ENCODE results near the gene KLHL26.
A peak's percentile ranks its signal among the peaks of the same experiment; 100 is the strongest.

KLHL26 gene, protein sequence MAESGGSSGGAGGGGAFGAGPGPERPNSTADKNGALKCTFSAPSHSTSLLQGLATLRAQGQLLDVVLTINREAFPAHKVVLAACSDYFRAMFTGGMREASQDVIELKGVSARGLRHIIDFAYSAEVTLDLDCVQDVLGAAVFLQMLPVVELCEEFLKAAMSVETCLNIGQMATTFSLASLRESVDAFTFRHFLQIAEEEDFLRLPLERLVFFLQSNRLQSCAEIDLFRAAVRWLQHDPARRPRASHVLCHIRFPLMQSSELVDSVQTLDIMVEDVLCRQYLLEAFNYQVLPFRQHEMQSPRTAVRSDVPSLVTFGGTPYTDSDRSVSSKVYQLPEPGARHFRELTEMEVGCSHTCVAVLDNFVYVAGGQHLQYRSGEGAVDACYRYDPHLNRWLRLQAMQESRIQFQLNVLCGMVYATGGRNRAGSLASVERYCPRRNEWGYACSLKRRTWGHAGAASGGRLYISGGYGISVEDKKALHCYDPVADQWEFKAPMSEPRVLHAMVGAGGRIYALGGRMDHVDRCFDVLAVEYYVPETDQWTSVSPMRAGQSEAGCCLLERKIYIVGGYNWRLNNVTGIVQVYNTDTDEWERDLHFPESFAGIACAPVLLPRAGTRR

DNA sequence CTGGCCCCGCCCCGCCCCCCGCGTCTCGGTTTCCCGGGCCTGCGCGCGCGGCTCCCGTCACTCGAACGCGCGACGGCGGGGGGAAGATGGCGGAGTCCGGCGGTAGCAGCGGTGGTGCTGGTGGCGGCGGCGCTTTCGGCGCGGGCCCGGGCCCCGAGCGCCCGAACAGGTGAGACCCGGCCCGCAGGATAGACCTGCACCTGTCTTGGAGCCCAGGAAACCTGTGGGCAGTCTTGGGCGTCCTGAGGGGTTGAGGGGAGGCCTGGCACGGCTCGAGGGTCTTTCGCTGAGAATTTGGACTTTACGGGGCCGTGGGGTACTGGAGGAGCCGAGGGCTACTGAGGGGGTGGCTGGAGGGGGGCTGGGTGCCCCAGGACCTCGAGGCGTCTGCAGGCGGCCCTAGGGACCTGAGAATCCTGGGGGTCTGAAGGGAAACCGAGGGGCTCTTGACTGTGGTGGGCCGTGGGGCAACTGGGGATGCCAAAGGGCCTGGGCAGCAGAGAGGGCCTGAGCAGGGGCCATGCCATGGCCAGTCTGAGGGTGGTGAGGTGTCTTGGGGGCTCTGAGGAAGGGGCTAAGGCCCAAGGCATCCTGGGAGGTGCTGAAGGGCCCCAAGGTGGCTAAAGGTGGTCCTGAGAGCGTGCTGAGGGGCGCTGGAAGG is at the start of gene KLHL26:
TSS of gene KLHL26 (plus strand) at position 60 of the 661 bp plus-strand sequence. CDS start at position 87, 27 bp downstream.
- peak within 1 kb of the TSS in 4 of 5 donors; percentile 71 to 95 (median 83) for H3K9ac ChIP-seq (ENCODE audit: low read length in 5 of 5)
- H3K36me3 ChIP-seq (ENCODE audit: control insufficient read depth in 5 of 5, insufficient read depth in 5 of 5, low read length in 5 of 5) = peaks cover 0 to 4% (median 0%) of the 10 kb centered on the region in 5 donors
- no peaks in the 10 kb centered on the region for H3K9me3 ChIP-seq (ENCODE audit: control insufficient read depth in 5 of 5, low read length in 5 of 5)
- peak within 1 kb of the TSS; percentile 66 to 92 (median 79) for H3K4me3 ChIP-seq (ENCODE audit: low read depth in 1 of 5, low read length in 5 of 5)
- no peaks in the 10 kb centered on the region for H3K27me3 ChIP-seq (ENCODE audit: control insufficient read depth in 5 of 5, insufficient read depth in 4 of 5, low read length in 5 of 5)
- H3K27ac ChIP-seq (ENCODE audit: low read depth, low read length) = peak within 1 kb of the TSS; percentile 60
- peaks cover 0 to 24% (median 19%) of the 10 kb centered on the region in 5 donors for H3K4me1 ChIP-seq (ENCODE audit: control insufficient read depth in 5 of 5, insufficient read depth in 5 of 5, low read length in 5 of 5)

DNA sequence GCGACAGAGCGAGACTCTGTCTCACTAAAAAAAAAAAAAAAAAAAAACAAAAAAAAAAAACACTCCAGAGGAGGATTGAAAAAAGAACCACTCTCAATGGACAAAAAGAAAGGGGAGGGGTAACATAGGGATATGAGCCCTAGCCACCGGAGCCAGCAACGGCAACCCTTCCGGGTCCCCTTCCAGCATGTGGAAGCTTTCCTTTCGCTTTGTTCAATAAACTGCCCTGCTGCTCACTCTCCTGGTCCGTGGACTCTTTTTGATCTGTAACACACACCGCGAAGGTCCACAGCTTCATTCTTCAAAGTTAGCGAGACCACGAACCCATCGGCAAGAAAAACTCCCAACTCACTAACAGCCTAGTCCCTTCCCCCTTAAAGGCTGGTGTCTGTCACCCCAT is 49.3 kb upstream of the KLHL26 start:
- no peak overlapping the region for H3K4me3 ChIP-seq (ENCODE audit: low read depth in 1 of 5, low read length in 5 of 5)
- H3K27ac ChIP-seq (ENCODE audit: low read depth, low read length) = no peak overlapping the region
- peak overlapping the region in 2 of 5 donors; percentile 23 to 71 for H3K9ac ChIP-seq (ENCODE audit: low read length in 5 of 5)
- H3K27me3 ChIP-seq (ENCODE audit: control insufficient read depth in 5 of 5, insufficient read depth in 4 of 5, low read length in 5 of 5) = no peaks in the 10 kb centered on the region
- H3K9me3 ChIP-seq (ENCODE audit: control insufficient read depth in 5 of 5, low read length in 5 of 5) = no peaks in the 10 kb centered on the region
- peaks cover 0 to 10% (median 7%) of the 10 kb centered on the region in 5 donors for H3K36me3 ChIP-seq (ENCODE audit: control insufficient read depth in 5 of 5, insufficient read depth in 5 of 5, low read length in 5 of 5)
- H3K4me1 ChIP-seq (ENCODE audit: control insufficient read depth in 5 of 5, insufficient read depth in 5 of 5, low read length in 5 of 5) = peaks cover 0 to 42% (median 34%) of the 10 kb centered on the region in 5 donors

DNA sequence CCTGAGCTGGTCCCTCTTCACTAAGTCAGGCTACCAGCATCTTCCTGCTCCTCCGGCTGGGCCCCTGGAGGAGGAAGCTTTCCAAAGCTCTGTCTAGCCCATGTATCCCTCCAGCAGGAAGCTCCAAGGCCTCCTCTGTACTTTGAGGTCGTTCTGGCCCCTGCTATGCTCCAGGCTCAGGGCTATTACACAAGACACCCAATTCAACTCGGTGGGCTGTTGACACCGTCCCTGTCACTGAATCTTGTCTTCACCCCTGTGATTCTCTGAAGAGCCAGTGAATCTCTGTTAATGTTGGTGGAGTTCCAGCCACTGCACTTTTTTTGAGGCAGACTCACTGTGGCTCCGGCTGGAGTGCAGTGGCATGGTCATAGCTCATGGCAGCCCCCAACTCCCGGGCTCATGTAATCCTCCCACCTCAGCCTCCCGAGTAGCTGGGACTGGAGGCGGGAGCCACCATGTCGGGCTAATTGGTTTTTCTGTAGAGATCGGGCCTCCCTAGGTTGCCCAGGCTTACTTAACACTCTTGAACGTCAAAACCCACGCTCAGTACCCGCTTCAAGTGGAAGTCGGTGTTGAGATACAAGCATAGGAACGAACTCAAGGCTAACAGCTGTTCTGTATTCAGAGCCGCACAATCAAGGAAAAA is 48.7 kb upstream of the KLHL26 start:
- Histone ChIP-seq H3K4me3 (ENCODE audit: low read depth in 1 of 5, low read length in 5 of 5) (peak overlapping the region; percentile 65 to 91 (median 81)), H3K9me3 (ENCODE audit: control insufficient read depth in 5 of 5, low read length in 5 of 5) (no peaks in the 10 kb centered on the region), H3K27ac (ENCODE audit: low read depth, low read length) (peak overlapping the region; percentile 81), H3K9ac (ENCODE audit: low read length in 5 of 5) (peak overlapping the region in 4 of 5 donors; percentile 69 to 81 (median 70)), H3K27me3 (ENCODE audit: control insufficient read depth in 5 of 5, insufficient read depth in 4 of 5, low read length in 5 of 5) (no peaks in the 10 kb centered on the region), H3K4me1 (ENCODE audit: control insufficient read depth in 5 of 5, insufficient read depth in 5 of 5, low read length in 5 of 5) (peaks cover 0 to 42% (median 34%) of the 10 kb centered on the region in 5 donors), H3K36me3 (ENCODE audit: control insufficient read depth in 5 of 5, insufficient read depth in 5 of 5, low read length in 5 of 5) (peaks cover 0 to 10% (median 7%) of the 10 kb centered on the region in 5 donors)

DNA sequence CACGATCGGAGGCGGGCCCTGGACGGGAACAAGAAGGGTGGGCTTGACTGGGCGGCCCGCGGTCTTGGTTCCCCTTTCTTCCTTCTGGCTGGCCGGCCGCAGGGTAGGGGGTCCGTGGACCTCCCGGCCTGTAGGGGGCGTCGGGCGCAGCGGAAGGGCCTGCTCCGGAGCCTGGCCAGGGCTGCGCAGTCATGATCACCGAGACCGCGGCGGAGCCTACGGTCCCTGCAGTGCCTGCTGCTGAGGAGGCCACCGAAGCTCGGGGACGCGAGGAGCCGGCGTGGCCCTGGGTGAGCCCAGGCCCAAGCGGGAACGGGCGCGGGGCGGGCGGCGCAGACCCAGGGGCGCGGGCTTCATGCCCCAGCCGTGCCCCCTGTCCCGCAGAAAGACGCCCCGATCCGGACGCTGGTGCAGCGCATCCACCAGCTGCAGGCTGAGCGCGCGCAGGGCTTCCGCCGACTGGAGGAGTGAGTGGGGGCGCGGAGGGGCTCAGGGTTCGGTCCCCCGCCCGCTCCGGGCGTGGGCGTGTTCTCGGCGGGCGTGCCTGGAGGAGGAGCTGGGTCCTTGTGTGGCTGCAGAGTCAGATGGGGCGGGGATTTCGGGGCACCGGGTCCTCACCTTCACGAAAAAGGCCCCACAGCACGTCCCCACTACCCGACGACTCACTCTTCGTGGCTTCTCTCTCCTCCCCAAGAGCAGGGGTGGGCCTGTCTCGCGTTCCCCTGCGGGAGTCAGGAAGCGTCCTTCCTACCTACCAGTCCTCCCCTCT is 48.0 kb upstream of the KLHL26 start, which contains the start of gene REX1BD:
TSS of gene REX1BD (plus strand) at position 188 of the 769 bp plus-strand sequence. CDS start at position 192, 4 bp downstream.
- Histone ChIP-seq H3K27ac (ENCODE audit: low read depth, low read length) (peak within 1 kb of the TSS; percentile 81), H3K27me3 (ENCODE audit: control insufficient read depth in 5 of 5, insufficient read depth in 4 of 5, low read length in 5 of 5) (no peaks in the 10 kb centered on the region), H3K9ac (ENCODE audit: low read length in 5 of 5) (peak within 1 kb of the TSS in 4 of 5 donors; percentile 69 to 81 (median 70)), H3K36me3 (ENCODE audit: control insufficient read depth in 5 of 5, insufficient read depth in 5 of 5, low read length in 5 of 5) (peaks cover 0 to 10% (median 7%) of the 10 kb centered on the region in 5 donors), H3K9me3 (ENCODE audit: control insufficient read depth in 5 of 5, low read length in 5 of 5) (no peaks in the 10 kb centered on the region), H3K4me3 (ENCODE audit: low read depth in 1 of 5, low read length in 5 of 5) (peak within 1 kb of the TSS; percentile 74 to 91 (median 81)), H3K4me1 (ENCODE audit: control insufficient read depth in 5 of 5, insufficient read depth in 5 of 5, low read length in 5 of 5) (peaks cover 0 to 45% (median 35%) of the 10 kb centered on the region in 5 donors)

DNA sequence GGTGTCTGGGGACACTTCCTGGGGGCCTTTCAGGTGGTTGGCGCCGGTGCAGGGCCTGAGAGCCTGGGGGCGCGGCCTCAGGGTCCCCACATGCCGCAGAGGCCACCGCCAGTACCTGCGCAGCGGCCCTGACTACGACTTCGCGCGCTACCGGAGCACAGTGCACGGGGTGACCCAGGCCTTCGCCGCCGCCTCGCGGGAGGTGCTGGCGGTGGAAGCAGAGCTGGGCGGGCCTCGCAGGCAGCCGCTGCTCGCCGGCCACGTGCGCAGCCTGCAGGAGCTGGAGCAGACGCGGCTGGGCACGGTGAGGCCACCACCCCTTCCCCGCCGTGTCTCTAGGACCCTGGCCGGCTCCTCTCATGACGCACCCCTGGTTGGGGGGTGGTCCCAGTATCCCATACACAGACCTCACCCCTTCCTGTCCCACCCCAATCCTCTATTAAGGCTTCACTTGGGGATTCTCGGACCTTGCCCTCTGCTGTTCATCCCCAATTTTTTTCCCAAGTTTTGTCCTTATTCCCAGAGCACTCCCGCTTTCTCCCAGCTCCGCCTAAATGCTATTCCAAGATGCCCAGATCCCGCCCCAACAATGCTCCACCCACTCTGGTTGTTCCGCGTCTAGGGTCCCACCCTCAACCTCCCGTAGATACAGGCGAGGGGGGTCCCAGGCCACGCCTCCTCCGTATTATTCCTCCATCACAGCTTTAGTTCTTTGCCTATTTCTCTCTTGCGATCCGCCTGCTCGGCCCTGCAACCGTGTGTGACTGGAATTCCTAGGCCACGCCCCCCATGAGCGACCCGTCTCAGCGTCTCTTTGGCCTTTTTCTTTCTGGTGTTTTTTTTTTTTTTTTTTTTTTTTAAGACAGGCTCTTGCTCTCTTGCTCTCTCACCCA is 47.2 kb upstream of the KLHL26 start:
- Histone ChIP-seq H3K27ac (ENCODE audit: low read depth, low read length) (peak overlapping the region; percentile 81), H3K9me3 (ENCODE audit: control insufficient read depth in 5 of 5, low read length in 5 of 5) (no peaks in the 10 kb centered on the region), H3K9ac (ENCODE audit: low read length in 5 of 5) (peak overlapping the region in 4 of 5 donors; percentile 69 to 81 (median 70)), H3K4me1 (ENCODE audit: control insufficient read depth in 5 of 5, insufficient read depth in 5 of 5, low read length in 5 of 5) (peaks cover 0 to 51% (median 41%) of the 10 kb centered on the region in 5 donors), H3K4me3 (ENCODE audit: low read depth in 1 of 5, low read length in 5 of 5) (peak overlapping the region; percentile 74 to 91 (median 81)), H3K36me3 (ENCODE audit: control insufficient read depth in 5 of 5, insufficient read depth in 5 of 5, low read length in 5 of 5) (peaks cover 0 to 10% (median 7%) of the 10 kb centered on the region in 5 donors), H3K27me3 (ENCODE audit: control insufficient read depth in 5 of 5, insufficient read depth in 4 of 5, low read length in 5 of 5) (no peaks in the 10 kb centered on the region)

DNA sequence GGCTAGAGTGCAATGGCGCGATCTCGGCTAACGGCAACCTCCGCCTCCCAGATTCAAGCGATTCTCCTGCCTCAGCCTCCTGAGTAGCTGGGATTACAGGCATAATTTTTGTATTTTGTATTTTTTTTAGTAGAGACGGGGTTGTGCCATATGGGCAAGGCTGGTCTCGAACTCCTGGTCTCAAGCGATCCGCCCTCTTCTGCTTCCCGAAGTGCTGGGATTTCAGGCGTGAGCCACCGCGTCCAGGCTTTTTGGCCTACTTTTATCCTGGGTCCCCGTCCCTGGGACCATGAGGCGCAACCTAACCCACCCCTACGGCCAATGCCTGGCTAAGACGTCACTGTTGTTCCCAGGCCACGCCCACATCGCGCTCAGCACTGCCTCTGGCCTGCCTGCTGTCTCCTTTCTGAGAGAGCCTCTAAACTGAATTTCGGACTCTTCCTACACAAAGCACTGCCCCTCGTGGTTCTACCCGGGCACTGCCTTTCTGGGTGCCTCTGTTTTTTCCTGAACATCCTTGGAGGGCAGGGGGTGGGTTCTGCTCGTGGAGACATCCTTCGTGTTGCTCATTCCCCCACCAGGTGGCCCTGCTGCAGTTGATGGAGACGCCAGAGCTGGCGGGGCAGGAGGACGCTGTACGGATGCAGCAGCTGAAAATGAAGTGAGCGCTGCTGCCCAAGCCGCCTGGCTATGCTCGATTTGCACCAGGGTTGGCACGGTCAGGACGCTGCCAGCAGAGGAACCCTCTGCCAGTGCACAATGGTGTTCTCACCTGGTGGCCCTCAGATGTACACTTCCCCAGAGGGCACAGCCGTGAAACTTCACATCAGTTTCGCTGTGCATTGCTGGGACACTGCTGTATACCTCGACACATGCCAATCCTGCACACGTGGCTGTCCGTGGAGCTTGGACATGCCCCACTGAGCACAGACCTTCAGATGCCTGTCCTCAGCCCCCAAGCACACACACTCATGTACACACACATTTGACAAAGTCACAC is 46.3 kb upstream of the KLHL26 start:
- H3K4me1 ChIP-seq (ENCODE audit: control insufficient read depth in 5 of 5, insufficient read depth in 5 of 5, low read length in 5 of 5) = peaks cover 0 to 57% (median 47%) of the 10 kb centered on the region in 5 donors
- peaks cover 0 to 10% (median 7%) of the 10 kb centered on the region in 5 donors for H3K36me3 ChIP-seq (ENCODE audit: control insufficient read depth in 5 of 5, insufficient read depth in 5 of 5, low read length in 5 of 5)
- H3K27ac ChIP-seq (ENCODE audit: low read depth, low read length) = no peak overlapping the region
- H3K9ac ChIP-seq (ENCODE audit: low read length in 5 of 5) = no peak overlapping the region
- peak overlapping the region in 1 of 5 donors; percentile 44 for H3K4me3 ChIP-seq (ENCODE audit: low read depth in 1 of 5, low read length in 5 of 5)
- H3K27me3 ChIP-seq (ENCODE audit: control insufficient read depth in 5 of 5, insufficient read depth in 4 of 5, low read length in 5 of 5) = peaks cover 0 to 4% (median 0%) of the 10 kb centered on the region in 5 donors
- no peaks in the 10 kb centered on the region for H3K9me3 ChIP-seq (ENCODE audit: control insufficient read depth in 5 of 5, low read length in 5 of 5)

DNA sequence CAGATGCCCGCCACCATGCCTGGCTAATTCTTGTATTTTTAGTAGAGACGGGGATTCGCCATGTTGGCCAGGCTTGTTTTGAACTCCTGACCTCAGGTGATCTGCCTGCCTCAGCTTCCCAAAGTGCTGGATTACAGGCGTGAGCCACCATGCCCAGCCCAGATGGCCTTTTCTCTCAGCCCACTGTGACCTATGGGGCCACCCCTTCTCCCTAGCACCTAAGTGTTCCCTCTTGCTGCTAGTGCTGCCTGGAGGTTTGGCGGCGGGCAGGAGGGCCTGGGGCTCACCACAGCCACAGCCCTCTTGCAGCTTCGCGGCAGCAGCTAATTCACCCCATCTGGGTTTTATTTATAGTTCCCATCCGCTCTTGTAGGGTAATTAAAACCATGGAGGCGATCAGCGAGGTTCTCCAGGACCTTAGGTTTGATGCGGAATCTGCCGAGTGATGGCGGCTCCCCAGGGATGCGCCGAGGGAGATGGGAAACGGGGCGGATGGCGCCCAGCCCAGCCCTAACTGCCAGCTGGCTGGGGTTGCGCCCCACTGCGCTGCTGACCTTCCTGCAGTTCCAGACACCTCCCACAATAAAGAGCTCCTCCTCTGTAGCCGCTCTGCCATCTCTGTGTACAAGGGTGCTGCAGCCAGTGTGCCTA is 45.0 kb upstream of the KLHL26 start:
- no peak overlapping the region for H3K27ac ChIP-seq (ENCODE audit: low read depth, low read length)
- peaks cover 0 to 7% (median 2%) of the 10 kb centered on the region in 5 donors for H3K27me3 ChIP-seq (ENCODE audit: control insufficient read depth in 5 of 5, insufficient read depth in 4 of 5, low read length in 5 of 5)
- H3K36me3 ChIP-seq (ENCODE audit: control insufficient read depth in 5 of 5, insufficient read depth in 5 of 5, low read length in 5 of 5) = peaks cover 0 to 10% (median 7%) of the 10 kb centered on the region in 5 donors
- H3K9me3 ChIP-seq (ENCODE audit: control insufficient read depth in 5 of 5, low read length in 5 of 5) = no peaks in the 10 kb centered on the region
- peaks cover 0 to 59% (median 47%) of the 10 kb centered on the region in 5 donors for H3K4me1 ChIP-seq (ENCODE audit: control insufficient read depth in 5 of 5, insufficient read depth in 5 of 5, low read length in 5 of 5)
- no peak overlapping the region for H3K4me3 ChIP-seq (ENCODE audit: low read depth in 1 of 5, low read length in 5 of 5)
- H3K9ac ChIP-seq (ENCODE audit: low read length in 5 of 5) = no peak overlapping the region
